ENCODE results near the gene C22orf15. TPM values are rescaled to one million over a fixed set of nuclear protein-coding genes. Genes with fewer than 3 reads are reported as not detected.
"Not testable (repeated sequence)": the region's sequence is repeated elsewhere in the genome, so short reads cannot be mapped to it uniquely, and the experiment has no call there.

The C22orf15 gene, protein sequence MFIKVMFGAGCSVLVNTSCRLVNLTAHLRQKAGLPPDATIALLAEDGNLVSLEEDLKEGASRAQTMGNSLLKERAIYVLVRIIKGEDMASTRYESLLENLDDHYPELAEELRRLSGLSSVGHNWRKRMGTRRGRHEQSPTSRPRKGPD
- total RNA-seq, result 1.2 TPM in 1 of 2 replicates, not detected in the other
- 0.34 TPM for polyA plus RNA-seq (2012)

DNA sequence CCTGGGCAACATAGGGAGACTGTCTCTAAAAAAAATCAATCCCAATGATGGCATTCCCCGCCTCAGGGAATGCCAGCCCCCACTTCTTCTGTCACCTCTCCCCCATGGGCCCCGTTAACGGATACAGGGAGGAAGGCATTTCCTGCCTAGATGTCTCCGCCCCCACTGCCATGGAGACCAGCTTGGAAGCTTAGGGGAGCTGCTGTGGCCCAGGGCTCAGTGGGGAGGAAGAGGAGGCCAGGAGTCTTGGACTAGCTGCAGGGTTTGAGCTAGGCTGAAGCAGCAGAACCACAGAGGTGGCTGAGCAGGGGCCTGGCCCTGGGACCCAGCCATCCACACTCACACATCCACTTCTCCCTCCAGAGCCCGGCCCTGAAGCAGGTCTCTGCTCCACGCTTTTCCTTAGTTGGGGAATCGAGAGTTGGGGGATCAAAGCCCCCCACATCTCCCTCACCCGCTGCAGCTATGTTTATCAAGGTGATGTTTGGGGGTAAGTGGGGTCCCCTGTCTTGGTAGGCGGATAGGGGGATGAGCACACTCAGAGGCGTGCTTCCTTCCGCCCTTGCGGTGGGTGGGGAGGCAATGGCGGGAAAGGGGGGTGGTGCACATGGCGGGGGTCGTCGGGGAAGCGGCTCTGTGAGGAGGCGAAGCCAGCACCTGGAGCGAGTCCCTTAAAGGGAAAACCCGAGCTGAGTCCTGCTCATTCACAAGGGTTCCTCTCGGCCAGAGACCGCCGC, at the start of gene C22orf15:
Gene C22orf15 (plus strand): TSS at position 149 of the 737 bp plus-strand sequence. CDS start 317 bp downstream, at position 466.
- no peak for DNase-seq (ENCODE audit: low read depth)

DNA sequence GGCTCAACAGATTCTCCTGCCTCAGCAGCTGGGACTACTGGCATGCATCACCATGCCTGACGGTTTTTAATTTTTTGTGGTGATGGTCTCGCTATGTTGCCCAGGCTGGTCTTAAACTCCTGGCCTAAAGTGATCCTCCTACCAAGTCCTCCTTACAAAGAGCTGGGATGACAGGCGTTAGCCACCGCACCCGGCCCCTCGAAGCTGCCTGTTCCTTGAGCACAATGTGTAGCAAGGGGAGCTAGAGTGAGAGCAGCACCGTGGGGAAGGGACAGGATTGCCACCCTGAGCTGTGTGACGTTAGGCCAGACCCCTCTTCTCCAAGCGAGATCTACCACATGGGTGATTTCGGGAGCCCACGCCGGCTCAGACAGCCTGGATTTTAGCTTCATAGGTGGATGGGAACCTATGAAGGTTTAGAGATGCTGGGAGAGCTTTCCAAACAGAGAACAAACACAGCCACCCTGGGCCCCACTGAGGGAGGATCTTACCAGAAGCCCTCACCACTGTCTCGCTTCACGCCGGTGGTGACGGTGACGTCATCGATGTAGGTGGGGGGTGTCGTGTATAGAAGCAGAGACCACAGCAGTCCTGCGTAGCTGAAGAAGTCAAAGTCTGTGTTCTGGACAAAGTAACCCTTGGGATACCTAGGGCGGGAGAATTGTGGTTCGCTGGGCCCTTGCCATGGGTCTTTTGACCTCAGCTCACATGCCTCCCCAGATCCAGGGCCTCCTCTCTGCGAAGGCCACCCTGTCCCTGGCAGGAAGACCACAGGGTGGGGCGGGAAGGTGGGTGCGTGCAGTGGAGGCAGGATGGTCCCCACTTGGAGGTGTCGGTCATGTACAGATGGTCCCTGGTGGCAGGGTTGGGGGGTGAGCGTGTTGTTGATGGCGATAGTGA, 48.8 kb upstream of the C22orf15 start:
- DNase-seq (ENCODE audit: low read depth), result no peak

DNA sequence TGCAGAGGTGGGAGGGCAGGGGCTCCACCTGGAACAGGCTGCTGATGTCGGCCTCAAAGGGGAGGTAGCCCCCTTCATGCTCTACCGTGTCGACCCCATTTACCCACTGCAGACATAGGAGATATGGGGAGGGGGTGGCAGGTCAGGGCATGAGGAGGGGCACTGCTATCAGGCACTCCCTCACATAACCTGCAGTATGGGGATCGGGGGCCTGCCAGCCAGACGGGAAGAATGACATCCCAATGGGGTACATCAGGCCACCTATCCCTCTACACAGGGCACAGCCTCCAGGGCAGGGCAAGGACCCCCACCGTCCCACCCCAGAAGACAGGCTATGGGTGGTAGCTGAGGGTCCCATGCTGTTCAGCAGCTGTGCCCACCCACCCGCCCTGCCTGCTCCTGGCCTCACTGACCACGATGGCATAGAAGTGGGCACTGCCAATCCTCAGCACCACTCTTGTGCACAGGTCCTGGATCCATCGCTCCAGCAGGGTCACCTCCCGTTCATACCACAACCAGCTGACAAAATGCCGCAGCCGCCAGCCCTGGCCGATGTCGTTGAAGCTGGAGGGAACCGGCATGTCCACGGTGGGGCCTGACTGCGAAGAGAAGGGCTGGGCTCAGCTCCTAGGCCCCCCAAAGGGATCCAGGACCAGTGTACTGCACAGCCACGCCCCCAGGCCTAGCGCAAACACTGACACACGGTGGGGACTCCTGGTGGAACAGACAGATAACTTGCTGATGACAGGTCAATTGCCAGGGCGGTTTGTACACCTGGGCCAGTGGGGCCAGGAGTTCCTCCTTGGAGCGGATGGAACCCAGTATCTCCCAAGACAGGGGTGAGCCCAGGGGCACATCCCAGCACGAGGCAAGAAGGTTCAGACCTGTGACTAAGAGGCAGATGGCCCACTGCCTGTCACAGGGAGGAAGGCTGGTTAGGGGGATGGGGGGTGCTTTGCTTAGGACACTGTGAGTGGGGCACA, 47.9 kb upstream of the C22orf15 start:
- DNase-seq (ENCODE audit: low read depth), result no peak

DNA sequence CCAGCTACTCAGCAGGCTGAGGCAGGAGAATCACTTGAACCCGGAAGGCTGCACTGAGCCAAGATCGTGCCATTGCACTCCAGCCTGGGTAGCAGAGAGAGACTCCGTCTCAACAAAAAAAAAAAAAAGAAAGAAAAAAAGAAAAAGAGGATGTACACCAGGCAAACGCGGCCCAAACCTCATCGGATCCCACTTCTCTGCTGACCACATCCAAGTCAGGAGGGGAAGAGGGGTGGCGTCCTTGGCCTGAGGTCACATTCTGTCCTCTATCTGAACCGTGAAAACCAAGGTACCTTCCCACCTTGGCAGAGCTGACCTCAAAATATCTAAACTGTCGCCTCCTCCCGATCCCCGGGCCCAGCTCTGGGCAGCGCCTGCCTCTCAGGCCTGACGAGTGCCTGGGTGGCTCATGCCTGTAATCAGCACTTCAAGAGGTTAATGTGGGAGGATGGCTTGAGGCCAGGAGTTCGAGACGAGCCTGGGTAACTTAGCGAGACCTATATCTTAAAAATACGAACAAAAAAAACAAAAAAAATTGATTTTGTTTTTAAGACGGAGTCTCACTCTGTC, 46.9 kb upstream of the C22orf15 start:
- no peak for DNase-seq (ENCODE audit: low read depth)

DNA sequence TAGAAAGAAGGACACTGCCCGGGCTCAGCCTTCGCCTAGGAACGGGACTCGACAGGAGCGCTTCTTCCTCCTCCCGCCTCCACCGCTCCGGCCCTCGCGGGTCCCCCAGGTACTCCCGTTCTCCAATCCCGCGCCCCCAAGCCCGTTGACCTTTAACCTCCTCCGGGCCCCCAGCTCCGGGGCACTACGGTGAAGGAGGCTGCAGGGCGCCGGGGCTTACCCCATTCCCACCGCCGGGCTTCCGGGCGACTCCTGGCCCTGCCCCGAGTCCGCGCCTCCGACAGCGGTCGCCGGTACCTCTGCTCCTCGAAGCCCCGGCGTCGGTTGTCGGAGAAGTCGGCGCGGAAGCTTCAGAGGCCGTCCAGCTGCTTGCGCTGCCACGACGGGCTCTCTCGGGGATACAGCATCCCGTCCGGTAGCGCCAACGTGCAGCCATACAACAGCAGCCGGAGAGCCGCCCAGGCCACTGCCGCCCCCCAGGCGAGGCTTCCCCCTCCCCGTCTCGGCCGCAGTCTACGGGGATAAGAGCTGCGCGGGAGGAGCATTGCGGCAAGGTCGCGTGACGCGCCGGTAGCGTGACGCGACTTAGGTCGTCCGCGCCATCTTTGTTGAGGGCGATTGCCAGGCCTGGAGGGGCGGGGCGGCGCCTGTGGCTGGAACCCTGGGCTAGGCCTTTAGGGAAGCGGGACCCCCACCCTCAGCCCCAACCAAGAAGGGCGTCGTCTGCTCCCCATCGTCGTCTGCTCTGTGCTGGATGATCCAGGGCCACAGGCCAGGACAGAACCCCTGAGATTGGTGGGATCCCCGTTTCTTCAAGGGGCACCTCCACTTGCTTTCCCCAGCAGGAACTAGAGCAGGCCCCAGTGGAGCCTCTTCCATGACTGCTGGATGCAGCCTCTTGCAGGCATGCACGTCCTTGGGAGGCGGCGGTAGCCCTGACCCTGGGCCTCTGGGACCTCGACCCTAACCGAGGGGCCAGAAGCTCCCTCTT, 45.7 kb upstream of the C22orf15 start:
- DNase-seq (ENCODE audit: low read depth), result peak; percentile 86

DNA sequence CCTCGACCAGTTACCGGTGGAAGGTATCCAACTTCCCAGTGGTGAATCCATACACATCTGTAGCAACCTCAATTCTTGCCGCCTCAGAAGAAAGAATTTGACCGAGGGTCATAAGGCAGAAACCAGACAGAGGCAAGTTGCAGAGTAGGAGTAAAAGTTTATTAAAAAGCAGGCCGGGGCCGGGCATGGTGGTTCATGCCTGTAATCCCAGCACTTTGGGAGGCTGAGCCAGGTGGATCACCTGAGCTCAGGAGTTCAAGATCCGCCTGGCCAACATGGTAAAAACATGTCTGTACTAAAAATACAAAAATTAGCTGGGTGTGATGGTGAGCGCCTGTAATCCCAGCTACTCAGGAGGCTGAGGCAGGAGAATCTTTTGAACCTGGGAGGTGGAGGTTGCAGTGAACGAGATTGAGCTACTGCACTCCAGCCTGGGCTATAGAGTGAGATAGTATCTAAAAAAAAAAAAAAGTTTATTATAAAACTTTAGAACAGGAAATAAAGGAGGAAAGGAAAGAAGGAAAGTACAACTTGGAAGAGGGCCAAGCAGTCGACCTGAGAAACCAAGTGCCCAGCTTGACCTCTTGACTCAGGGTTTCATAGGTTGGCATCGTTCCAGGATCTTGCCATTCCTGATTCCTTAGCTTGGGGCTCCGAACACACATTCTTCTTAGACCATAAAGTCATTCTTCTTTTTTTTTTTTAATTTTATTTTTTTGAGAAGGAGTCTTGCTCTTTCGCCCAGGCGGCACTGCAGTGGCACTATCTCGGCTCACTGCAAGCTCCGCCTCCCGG, 44.2 kb upstream of the C22orf15 start:
- no peak for DNase-seq (ENCODE audit: low read depth)

DNA sequence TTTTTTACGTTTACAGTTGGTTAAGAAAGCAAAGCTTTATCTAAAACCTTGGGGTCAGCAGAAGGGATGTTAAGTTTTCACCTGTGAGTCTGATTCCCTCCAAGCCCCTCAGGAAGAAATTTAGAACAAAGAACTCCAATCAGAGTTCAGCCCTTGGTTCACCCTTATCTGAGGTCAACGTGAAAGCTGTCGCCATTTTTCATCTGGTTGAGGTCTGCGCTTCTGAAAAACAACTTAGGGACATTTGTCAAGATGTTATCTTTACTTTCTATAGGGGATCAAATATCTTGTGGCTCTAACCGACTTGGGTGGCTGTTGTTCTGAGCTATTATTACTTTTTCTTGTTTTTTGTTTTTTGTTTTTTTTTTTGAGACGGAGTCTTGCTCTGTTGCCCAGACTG, 41.9 kb upstream of the C22orf15 start:
- DNase-seq (ENCODE audit: low read depth), result no peak

DNA sequence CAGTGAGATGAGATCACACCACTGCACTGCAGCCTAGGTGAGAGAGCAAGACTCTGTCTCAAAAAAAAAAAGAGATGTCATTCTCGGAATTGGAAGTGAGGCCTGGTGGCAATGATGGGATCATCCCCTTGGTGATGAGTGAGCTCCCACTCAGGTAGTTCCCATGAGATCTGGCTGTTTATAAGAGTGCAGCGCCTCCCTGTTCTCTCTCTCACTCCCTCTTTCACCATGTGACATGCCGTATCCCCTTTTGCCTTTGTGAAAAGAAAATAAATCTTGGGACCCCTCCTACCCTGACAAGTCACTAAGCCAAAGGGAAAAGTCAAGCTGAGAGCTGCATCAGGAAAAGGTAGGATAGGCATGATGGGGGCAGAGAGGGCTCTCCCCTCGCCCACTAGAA, 40.6 kb upstream of the C22orf15 start:
- DNase-seq (ENCODE audit: low read depth), result no peak

DNA sequence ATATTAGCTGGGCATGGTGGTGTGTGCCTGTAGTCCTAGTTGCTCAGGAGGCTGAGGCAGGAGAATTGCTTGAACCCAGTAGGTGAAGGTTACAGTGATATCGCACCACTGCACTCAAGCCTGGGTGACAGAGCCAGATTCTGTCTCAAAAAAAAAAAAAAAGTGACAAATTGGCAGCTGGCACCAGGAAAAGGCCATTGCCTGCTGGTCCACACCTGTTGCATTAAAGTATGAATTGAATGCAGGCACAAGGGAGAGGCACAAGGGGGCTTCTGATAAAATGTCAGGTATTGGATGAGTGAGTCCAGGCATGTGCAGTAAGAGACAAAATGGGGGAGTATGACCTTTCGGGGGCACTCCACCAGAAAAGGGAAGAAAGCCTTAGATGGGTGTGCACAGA, 40.1 kb upstream of the C22orf15 start:
- DNase-seq (ENCODE audit: low read depth), result no peak

DNA sequence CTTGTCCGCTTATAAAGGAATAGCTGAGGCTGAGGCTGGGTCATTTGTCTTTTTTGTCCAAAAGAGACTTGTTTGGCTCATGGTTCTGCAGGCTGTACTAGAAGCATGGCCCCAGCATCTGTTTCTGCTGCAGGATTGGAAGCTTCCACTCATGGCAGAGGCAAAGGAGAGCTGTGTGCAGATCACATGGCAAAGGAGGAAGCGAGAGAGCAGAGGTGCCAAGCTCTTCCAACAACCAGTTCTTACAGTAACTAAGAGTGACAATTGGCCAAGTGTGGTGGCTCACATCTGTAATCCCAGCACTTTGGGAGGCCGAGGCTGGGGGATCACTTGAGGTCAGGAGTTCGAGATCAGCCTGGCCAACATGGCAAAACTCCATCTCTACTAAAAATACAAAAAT, 34.7 kb upstream of the C22orf15 start:
- not testable (repeated sequence) for DNase-seq (ENCODE audit: low read depth)

DNA sequence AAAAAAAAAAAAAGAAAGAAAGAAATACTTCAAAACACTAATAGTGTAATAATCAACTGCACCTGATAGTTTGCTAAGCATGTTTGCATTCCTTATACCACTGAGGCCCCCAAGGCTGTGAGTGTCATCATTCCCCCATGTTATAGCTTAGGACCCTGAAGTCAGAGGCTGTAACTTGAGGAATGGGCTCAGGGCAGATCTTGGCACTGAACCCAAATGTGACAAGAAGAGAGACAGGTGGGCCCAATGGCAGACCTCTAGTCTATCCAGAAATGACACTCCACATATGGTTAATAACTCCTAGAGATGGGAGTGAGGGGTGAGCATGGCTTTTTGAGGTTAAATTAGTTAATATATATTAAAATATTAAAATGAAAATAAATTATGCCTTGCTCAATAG, 25.1 kb upstream of the C22orf15 start:
- DNase-seq (ENCODE audit: low read depth), result no peak

DNA sequence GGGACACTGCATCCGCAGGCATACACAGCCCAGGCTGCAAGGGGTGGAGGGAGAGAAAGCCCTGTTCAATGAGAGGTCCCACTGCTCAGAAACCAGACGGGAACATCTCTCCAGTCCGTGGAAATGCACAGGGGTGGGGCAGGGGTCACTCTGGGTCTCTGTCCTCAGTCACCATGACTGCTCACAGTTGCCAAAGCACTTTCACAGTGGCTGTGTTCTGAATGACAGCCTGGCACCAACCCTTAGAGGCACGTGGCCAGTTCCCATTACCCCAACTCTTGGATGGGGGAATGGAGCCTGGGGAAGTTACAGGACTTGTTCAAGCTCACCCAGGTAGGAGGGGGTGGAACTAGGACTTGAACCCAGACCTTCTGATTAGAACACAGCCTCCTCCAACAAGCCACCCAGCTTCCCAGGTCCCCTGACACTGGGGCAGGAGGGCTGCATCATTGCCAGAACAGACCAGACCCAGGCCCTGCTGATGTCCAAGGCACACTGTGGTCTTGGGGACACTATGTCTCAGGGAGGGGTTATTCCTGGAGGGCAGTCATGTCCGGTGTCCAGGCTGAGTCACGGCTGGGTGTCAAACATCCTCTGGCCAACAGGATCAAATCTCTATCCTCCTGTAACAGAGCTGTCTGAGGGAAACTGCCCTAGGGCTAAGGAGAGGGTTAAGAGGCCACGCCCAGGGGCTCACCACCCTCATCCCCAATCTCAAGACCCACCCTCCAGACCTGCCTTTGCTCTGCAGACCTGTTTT, 20.1 kb upstream of the C22orf15 start:
- DNase-seq (ENCODE audit: low read depth), result peak; percentile 53

DNA sequence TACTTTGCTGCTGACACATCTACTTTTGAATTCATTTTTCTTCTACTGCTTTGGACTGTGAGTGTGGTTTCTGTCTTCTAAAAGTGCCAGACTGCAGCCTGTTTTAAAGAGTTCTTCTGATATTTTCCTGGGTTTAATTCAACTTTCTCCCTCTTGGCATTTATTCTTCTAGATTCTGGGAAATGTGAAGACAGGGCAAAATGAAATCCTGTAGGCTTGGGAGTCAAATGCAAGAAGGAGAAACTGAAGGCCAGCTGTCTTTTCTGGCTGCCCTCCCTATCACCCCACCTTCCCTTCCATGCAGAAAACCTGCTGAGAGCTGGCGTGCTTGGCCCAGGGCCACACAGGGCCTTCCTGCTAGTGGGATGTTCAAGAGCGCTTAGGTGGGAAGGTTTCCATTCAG, 19.5 kb upstream of the C22orf15 start:
- peak; percentile 51 for DNase-seq (ENCODE audit: low read depth)

DNA sequence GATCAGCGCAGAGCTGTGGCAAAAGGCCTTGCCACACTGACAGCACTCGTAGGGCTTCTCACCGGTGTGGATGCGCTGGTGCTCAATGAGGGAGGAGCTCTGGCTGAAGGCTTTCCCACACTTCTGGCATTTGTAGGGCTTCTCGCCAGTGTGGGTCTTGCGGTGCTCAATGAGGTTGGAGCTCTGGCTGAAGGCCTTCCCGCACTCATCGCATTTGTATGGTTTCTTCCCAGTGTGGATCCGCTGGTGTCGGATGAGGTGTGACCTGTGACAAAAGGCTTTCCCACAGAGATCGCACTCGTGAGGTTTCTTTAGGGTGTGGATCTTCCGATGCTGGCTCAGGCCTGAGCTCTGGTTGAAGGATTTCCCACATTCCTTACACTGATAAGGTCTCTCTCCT, 18.8 kb upstream of the C22orf15 start:
- DNase-seq (ENCODE audit: low read depth), result no peak

DNA sequence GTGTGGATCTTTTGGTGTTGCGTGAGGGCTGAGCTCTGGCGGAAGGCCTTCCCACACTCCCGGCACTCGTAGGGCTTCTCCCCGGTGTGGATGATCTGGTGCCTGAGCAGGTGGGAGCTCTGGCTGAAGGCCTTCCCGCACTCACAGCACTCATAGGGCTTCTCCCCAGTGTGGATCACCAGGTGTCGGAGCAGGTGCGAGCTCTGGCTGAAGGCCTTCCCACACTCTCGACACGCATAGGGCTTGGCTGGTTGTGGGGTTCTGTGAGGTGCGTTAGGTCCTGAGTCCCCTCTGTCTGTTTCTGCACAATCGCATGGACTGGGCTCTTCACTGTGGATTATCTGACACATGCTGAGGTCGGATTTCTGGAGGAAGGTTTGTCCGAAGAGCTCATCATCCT, 18.3 kb upstream of the C22orf15 start:
- DNase-seq (ENCODE audit: low read depth), result no peak

DNA sequence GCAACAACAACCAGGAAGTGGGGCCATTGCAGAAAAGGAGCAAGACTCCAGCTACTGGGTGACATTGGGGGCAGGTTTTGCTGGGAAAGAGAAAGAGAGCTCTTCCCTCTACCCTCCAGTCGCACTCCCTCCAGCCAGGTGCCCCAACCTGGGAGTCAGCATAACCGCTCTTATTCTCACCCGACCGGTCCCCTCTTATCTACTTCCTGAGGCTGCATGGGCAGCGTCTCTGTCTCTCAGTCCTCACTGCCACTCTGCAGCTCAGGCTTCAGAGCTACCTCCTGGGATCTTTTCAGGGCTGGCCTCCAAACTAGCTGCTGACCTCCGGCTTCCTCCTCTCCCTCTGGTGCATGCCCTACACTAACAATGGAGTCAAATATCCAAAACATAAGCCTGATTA, 17.0 kb upstream of the C22orf15 start:
- DNase-seq (ENCODE audit: low read depth), result no peak

DNA sequence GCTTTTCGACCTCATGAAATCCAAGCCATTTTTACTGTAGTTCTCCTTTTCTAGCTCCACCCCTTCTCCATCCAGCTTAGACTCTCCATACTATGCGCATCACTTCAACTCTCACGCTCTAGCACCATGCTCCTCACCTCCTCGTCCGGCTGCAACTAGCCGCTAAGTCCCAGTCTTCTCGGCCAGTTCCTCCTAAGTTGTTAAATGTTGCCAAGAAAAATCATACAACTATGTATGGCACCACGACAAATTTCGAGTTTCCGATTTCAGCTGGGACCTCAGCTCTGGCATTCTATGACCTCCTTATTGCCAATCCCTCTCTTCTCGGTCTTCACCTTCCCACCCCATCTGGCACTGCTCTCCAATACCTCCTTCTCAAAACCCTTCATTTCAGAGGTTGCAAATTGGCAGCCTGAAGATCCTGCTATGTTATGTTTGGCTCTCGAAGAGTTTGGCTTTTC, 12.9 kb upstream of the C22orf15 start:
- DNase-seq (ENCODE audit: low read depth), result no peak

DNA sequence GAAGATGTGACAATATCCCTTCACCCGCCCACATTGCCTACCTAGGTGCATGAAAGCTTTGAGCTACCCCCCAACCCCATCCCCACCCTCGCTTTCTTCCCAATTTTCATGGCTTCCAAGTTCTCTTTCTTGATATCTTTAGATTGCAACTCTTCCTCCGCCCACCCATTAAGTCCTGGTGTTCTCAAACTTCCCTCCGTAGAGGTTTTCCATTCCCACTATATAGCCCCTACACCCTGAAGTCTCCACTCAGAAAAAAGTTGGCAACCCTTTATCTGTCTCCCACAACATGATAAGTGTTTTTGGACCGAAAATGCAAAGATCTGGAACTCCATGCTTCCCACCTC, 12.4 kb upstream of the C22orf15 start:
- no peak for DNase-seq (ENCODE audit: low read depth)

Measured in myocyte (in vitro differentiated cells).